Naive thymus-derived CD4-positive, alpha-beta T cell (primary cell): ENCODE results near the gene CREB1. TPM values are rescaled to one million over a fixed set of nuclear protein-coding genes. Genes with fewer than 3 reads are reported as not detected.
A peak's percentile ranks its signal among the peaks of the same experiment; 100 is the strongest.

ENCODE experiments used
- ATAC-seq: fragments of 150-1000 bp; cut with Tn5 transposase; 2 replicates; pipeline ENCODE4 v1.10.0; 2021; ENCODE audit warnings: mild to moderate bottlenecking, moderate library complexity
- CTCF ChIA-PET: fragments of 350-600 bp; sonication (Branson Sonifier 250); formaldehyde crosslinking; loops from one replicate; lab custom pipeline; 2021; ENCODE audit warnings: antibody characterized with exemption; lab: Charles Lee
- POLR2A ChIA-PET: fragments of 350-600 bp; sonication (Branson Sonifier 250); formaldehyde crosslinking; loops from one replicate; lab custom pipeline; 2021; ENCODE audit warnings: antibody characterized with exemption, inconsistent platforms; lab: Charles Lee
- DNase-seq, 9 donors: peaks; one replicate each; pipeline versions ENCODE4 v3.0.0 to v3.0.0-alpha.2; 2020 to 2022; ENCODE audit warnings: mixed read lengths in 1 of 9
- H3K27ac ChIP-seq: one replicate; pipeline ENCODE4 v1.7.0; 2013; ENCODE audit warnings: mild to moderate bottlenecking, low read depth, low read length, moderate library complexity
- H3K27me3 ChIP-seq, 2 donors: one replicate each; pipeline ENCODE4 v1.7.0; 2013; ENCODE audit warnings: low read length in 2 of 2, mild to moderate bottlenecking in 2 of 2, moderate library complexity in 2 of 2; ENCODE audit not compliant: control insufficient read depth in 2 of 2, insufficient read depth in 2 of 2
- H3K36me3 ChIP-seq, 3 experiments: 1 replicate in 2 of 3; 2 replicates in 1 of 3; pipeline ENCODE4 v1.7.0; 2013; ENCODE audit warnings: low read length in 3 of 3, mild to moderate bottlenecking in 3 of 3, moderate library complexity in 1 of 3; ENCODE audit not compliant: insufficient read depth in 3 of 3, control insufficient read depth in 2 of 3
- H3K4me1 ChIP-seq, 2 donors: one replicate each; pipeline ENCODE4 v1.7.0; 2013; ENCODE audit warnings: low read length in 2 of 2, mild to moderate bottlenecking in 2 of 2, moderate library complexity in 1 of 2; ENCODE audit not compliant: control insufficient read depth in 2 of 2, insufficient read depth in 2 of 2
- H3K4me3 ChIP-seq: 2 replicates; pipeline ENCODE4 v1.7.0; 2013; ENCODE audit warnings: mild to moderate bottlenecking, low read length
- H3K9me3 ChIP-seq, 3 experiments: 1 replicate in 2 of 3; 2 replicates in 1 of 3; pipeline ENCODE4 v1.7.0; 2013; ENCODE audit warnings: low read length in 3 of 3; ENCODE audit not compliant: control insufficient read depth in 2 of 3
- H3K27ac Mint-ChIP-seq, 9 donors: one replicate each; pipeline ENCODE4 v1.8.0; 2020 to 2022; ENCODE audit warnings: mixed read lengths in 9 of 9, mild to moderate bottlenecking in 8 of 9, moderate library complexity in 5 of 9, inconsistent platforms in 2 of 9
- H3K27me3 Mint-ChIP-seq, 5 donors: one replicate each; pipeline ENCODE4 v1.8.0; 2021 to 2022; ENCODE audit warnings: mixed read lengths in 5 of 5, mild to moderate bottlenecking in 1 of 5
- H3K36me3 Mint-ChIP-seq, 5 donors: one replicate each; pipeline ENCODE4 v1.8.0; 2020 to 2022; ENCODE audit warnings: mixed read lengths in 5 of 5, mild to moderate bottlenecking in 3 of 5, inconsistent platforms in 1 of 5
- H3K4me1 Mint-ChIP-seq, 7 donors: one replicate each; pipeline ENCODE4 v1.8.0; 2020 to 2022; ENCODE audit warnings: mixed read lengths in 7 of 7, mild to moderate bottlenecking in 3 of 7, inconsistent platforms in 1 of 7
- H3K4me3 Mint-ChIP-seq, 10 donors: one replicate each; pipeline ENCODE4 v1.8.0; 2020 to 2022; ENCODE audit warnings: mild to moderate bottlenecking in 10 of 10, mixed read lengths in 10 of 10, moderate library complexity in 6 of 10, inconsistent platforms in 2 of 10
- H3K9me3 Mint-ChIP-seq, 11 donors: one replicate each; pipeline ENCODE4 v1.8.0; 2020 to 2022; ENCODE audit warnings: mixed read lengths in 11 of 11, mild to moderate bottlenecking in 4 of 11, inconsistent platforms in 1 of 11, moderate library complexity in 1 of 11
- intact Hi-C, 2 donors: fragments of 100-400 bp; cut with micrococcal nuclease; formaldehyde crosslinking; loops; one replicate each; pipeline ENCODE4 v1.15.1; 2023
- polyA plus RNA-seq, 2 donors: library from polyadenylated mRNA; unstranded; fragments of 300-500 nt; fragmentation: Illumina TruSeq; gene quantifications; one replicate each; pipeline ENCODE4 v1.2.3, GENCODE V29; 2021
- total RNA-seq, 6 experiments: library from RNA in 5 of 6; stranded (reverse) in 5 of 6; gene quantifications; 1 replicate in 5 of 6; 2 replicates in 1 of 6; pipeline ENCODE4 v1.2.3 and lab custom pipeline; 2021 to 2026

CREB1 gene
- total and polyA plus RNA-seq, 7 experiments from 2014 or later = 71.1 to 141 (median 106) TPM

DNA sequence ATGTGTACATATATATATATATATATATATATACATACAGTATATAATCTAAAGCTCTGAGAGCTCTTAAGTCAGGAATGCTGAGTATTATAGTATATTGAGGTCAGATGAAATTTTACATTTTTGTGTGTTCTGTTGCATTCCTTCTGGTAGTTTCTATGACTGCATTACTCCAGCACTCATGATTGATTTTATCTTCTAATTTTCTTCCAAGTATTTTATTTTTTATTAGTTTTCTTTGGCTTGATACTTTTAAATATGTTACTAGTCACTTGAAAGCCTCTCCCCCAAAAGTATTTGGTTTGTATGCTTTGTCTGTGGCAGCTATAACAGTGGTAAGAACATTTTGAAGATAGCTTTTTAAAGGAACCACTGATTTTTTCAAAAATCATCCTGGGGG is 70.5 kb downstream of the CREB1 start:
- H3K9me3 Mint-ChIP-seq = no peaks in the 10 kb centered on the region
- H3K36me3 Mint-ChIP-seq = peaks cover 0 to 34% (median 10%) of the 10 kb centered on the region in 5 donors
- POLR2A ChIA-PET = interaction anchor here (1.2 kb wide), 1 partner anchor 27 kb away, joined by 3 read pairs; no protein-coding TSS in a partner anchor
- Histone ChIP-seq H3K4me1 (peaks cover 0 to 3% of the 10 kb centered on the region in 2 donors), H3K27ac (no peak overlapping the region), H3K36me3 (peaks cover 0 to 9% (median 5%) of the 10 kb centered on the region in 3 experiments), H3K27me3 (no peaks in the 10 kb centered on the region), H3K4me3 (no peak overlapping the region), H3K9me3 (no peaks in the 10 kb centered on the region)
- H3K27me3 Mint-ChIP-seq = no peaks in the 10 kb centered on the region
- intact Hi-C loops = no loop called here
- no peak for ATAC-seq
- DNase-seq = no peak
- CTCF ChIA-PET = no interaction called here
- no peak overlapping the region for H3K4me3 Mint-ChIP-seq
- H3K4me1 Mint-ChIP-seq = peaks cover 4 to 46% (median 25%) of the 10 kb centered on the region in 7 donors
- H3K27ac Mint-ChIP-seq = peak overlapping the region in 5 of 9 donors; percentile 17 to 81 (median 34)

DNA sequence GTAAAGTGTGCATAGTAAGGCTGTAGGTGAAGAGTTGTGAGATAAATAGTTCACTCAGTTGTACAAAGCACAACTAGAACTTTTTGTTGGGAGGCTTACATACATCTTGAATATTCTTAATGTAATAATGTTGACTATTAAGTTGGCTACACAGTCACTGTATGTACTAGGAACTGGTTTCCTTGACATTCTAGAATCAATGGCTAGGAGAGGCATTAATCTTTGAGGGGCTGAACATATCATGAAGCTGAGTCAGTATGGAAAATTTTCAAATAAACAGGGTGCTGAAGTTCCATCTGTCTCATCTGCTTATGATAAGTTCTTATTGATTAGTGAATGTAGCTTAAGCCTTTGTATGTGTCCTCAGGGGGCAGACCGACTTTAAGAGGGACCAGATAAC is 72.0 kb downstream of the CREB1 start:
- Histone ChIP-seq H3K27ac (no peak overlapping the region), H3K4me1 (peaks cover 0 to 3% of the 10 kb centered on the region in 2 donors), H3K4me3 (no peak overlapping the region), H3K36me3 (peaks cover 0 to 9% (median 0%) of the 10 kb centered on the region in 3 experiments), H3K27me3 (no peaks in the 10 kb centered on the region), H3K9me3 (no peaks in the 10 kb centered on the region)
- DNase-seq = no peak
- CTCF ChIA-PET = interaction anchor here (0.6 kb wide), 1 partner anchor 12 kb away, joined by 3 read pairs; no protein-coding TSS in a partner anchor
- POLR2A ChIA-PET = no interaction called here
- Mint-ChIP-seq H3K4me1 (peaks cover 4 to 46% (median 26%) of the 10 kb centered on the region in 7 donors), H3K36me3 (peaks cover 0 to 35% (median 9%) of the 10 kb centered on the region in 5 donors), H3K27me3 (no peaks in the 10 kb centered on the region), H3K4me3 (no peak overlapping the region), H3K9me3 (no peaks in the 10 kb centered on the region), H3K27ac (peak overlapping the region in 6 of 9 donors; percentile 10 to 84 (median 66))
- no peak for ATAC-seq
- intact Hi-C loops = no loop called here

DNA sequence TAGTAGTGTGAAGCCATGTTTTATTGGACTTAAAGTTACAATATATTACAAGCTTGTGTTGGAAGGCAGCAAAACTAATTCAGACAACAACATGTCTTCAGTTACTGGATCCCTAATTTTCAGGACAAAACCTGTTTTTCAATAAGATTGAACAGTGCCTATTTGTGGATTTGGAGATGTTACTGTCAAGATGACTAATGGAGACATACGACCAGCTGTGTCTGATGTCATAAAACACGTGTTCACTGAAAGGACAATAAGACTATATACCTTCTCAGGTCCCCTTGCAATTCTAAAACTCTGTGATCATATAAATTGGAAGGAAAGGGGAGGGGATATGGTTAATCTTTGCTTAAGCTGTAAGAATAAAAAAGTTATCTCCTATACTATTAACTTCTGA is 73.7 kb downstream of the CREB1 start:
- Histone ChIP-seq H3K4me1 (no peaks in the 10 kb centered on the region), H3K27me3 (no peaks in the 10 kb centered on the region), H3K9me3 (no peaks in the 10 kb centered on the region), H3K4me3 (no peak overlapping the region), H3K36me3 (no peaks in the 10 kb centered on the region), H3K27ac (no peak overlapping the region)
- Mint-ChIP-seq H3K9me3 (peaks cover 0 to 5% (median 0%) of the 10 kb centered on the region in 11 donors), H3K4me3 (no peak overlapping the region), H3K36me3 (peaks cover 7 to 31% (median 9%) of the 10 kb centered on the region in 5 donors), H3K27me3 (no peaks in the 10 kb centered on the region), H3K4me1 (peaks cover 4 to 51% (median 30%) of the 10 kb centered on the region in 7 donors), H3K27ac (peak overlapping the region in 8 of 9 donors; percentile 2 to 77 (median 43))
- no peak for ATAC-seq
- CTCF ChIA-PET = no interaction called here
- POLR2A ChIA-PET = no interaction called here
- intact Hi-C loops = no loop called here
- DNase-seq = no peak

DNA sequence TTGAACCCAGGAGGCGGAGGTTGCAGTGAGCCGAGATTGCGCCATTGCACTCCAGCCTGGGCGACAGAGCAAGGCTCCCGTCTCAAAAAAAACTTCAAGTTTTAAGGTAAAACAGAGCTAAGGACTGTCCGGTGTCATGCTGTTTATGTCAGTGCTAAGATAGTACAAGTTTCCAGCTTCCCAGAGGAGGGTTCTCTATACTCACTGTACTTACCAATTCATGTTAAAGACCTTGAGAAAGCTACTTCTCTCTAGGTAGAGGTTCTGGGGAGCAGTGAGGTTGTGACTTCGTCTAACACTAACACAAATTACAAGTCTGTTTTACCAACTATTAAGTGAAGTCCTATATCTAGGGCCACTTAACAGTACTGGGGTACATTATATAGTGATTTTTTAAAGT is 76.6 kb downstream of the CREB1 start:
- POLR2A ChIA-PET = no interaction called here
- Histone ChIP-seq H3K4me3 (no peak overlapping the region), H3K27me3 (no peaks in the 10 kb centered on the region), H3K36me3 (no peaks in the 10 kb centered on the region), H3K9me3 (no peaks in the 10 kb centered on the region), H3K4me1 (no peaks in the 10 kb centered on the region), H3K27ac (no peak overlapping the region)
- ATAC-seq (no peak), DNase-seq (no peak)
- no peaks in the 10 kb centered on the region for H3K27me3 Mint-ChIP-seq
- H3K4me3 Mint-ChIP-seq = no peak overlapping the region
- CTCF ChIA-PET = interaction anchor here (0.7 kb wide), 1 partner anchor 19 kb away, joined by 3 read pairs; the partner anchor contains the start of gene METTL21A
- peaks cover 0 to 5% (median 0%) of the 10 kb centered on the region in 11 donors for H3K9me3 Mint-ChIP-seq
- intact Hi-C loops = no loop called here
- peaks cover 5 to 34% (median 21%) of the 10 kb centered on the region in 7 donors for H3K4me1 Mint-ChIP-seq
- H3K27ac Mint-ChIP-seq = peak overlapping the region in 2 of 9 donors; percentile 38 to 41
- H3K36me3 Mint-ChIP-seq = peaks cover 8 to 26% (median 13%) of the 10 kb centered on the region in 5 donors

DNA sequence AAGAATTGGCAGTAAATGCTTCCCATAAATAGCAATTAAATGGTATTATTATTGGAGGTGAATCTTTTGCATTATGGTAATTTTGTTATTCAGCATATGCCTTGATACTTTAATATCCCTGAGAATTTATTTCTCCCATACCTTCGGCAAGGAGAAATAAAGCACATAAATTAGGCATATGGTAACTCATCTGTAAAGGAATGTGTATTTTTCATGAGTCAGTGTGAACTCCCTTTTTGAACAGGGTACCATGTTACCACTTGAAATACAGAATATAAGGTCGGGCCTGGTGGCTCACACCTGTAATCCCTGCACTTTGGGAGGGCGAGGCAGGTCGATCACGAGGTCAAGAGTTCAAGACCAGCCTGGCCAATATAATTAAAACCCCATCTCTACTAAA is 77.1 kb downstream of the CREB1 start:
- H3K9me3 ChIP-seq = no peaks in the 10 kb centered on the region
- H3K36me3 ChIP-seq = no peaks in the 10 kb centered on the region
- POLR2A ChIA-PET = no interaction called here

DNA sequence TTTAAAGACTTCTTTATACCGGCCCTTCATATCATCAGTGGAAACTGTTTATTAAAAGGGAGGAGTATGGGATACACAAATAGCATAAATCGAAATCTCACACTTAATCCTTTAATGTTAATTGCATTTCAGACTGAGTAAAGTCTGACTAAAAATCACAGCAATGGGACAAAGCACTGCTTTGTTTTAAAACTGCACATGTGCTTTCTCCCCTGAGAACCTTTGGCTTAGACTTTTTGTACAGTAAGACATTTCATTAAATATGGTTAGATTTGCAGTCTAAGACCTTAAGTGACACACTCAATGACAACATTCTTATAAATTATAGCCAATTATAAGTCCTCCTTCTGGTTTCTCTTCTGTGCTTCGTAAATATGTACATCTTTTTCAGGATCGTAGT is 83.0 kb downstream of the CREB1 start:
- Mint-ChIP-seq H3K4me1 (peaks cover 3 to 24% (median 17%) of the 10 kb centered on the region in 7 donors), H3K27ac (peak overlapping the region in 1 of 9 donors; percentile 71), H3K9me3 (peaks cover 0 to 5% (median 0%) of the 10 kb centered on the region in 11 donors), H3K27me3 (no peaks in the 10 kb centered on the region), H3K36me3 (peaks cover 18 to 44% (median 25%) of the 10 kb centered on the region in 5 donors), H3K4me3 (no peak overlapping the region)
- no peaks in the 10 kb centered on the region for H3K4me1 ChIP-seq
- CTCF ChIA-PET = no interaction called here
- no peak for ATAC-seq
- POLR2A ChIA-PET = interaction anchor here (0.7 kb wide), 1 partner anchor 12 kb away, joined by 3 read pairs; the partner anchor contains the start of gene METTL21A
- intact Hi-C loops = no loop called here
- no peaks in the 10 kb centered on the region for H3K27me3 ChIP-seq
- H3K4me3 ChIP-seq = no peak overlapping the region
- no peak for DNase-seq
- peaks cover 0 to 28% (median 7%) of the 10 kb centered on the region in 3 experiments for H3K36me3 ChIP-seq
- no peaks in the 10 kb centered on the region for H3K9me3 ChIP-seq
- H3K27ac ChIP-seq = no peak overlapping the region

More for the DNA sequence above, 77.1 kb downstream of the CREB1 start:
- DNase-seq (no peak), ATAC-seq (no peak)
- H3K27ac ChIP-seq = no peak overlapping the region
- no peak overlapping the region for H3K4me3 Mint-ChIP-seq
- no peak overlapping the region for H3K4me3 ChIP-seq
- H3K27me3 ChIP-seq = no peaks in the 10 kb centered on the region
- intact Hi-C loops = no loop called here
- no peaks in the 10 kb centered on the region for H3K27me3 Mint-ChIP-seq
- CTCF ChIA-PET = interaction anchor here (0.7 kb wide), 1 partner anchor 18 kb away, joined by 3 read pairs; the partner anchor contains the start of gene METTL21A
- peaks cover 0 to 5% (median 0%) of the 10 kb centered on the region in 11 donors for H3K9me3 Mint-ChIP-seq
- H3K4me1 Mint-ChIP-seq = peaks cover 4 to 30% (median 17%) of the 10 kb centered on the region in 7 donors
- H3K4me1 ChIP-seq = no peaks in the 10 kb centered on the region
- peak overlapping the region in 1 of 9 donors; percentile 43 for H3K27ac Mint-ChIP-seq
- peaks cover 8 to 26% (median 13%) of the 10 kb centered on the region in 5 donors for H3K36me3 Mint-ChIP-seq
